K562 (cell line): ENCODE results near the gene RSRC1. TPM values are rescaled to one million over a fixed set of nuclear protein-coding genes. Genes with fewer than 3 reads are reported as not detected.

Experiments
- ATAC-seq: fragments of 200-7000 bp; cut with Tn5 transposase; 3 replicates; pipeline ENCODE4 v1.9.1; 2020; ENCODE audit warnings: moderate library complexity
- BruUV-seq: library from RNA; stranded (reverse); fragments of 400-500 nt; replicated peaks from 2 replicates; lab custom pipeline; 2021; lab: Mats Ljungman, UMichigan
- CTCF ChIA-PET: fragments of 300-600 bp; formaldehyde crosslinking; extraction: SDS; loops from one replicate; lab custom pipeline; 2021; ENCODE audit warnings: low intra/inter-chr PET ratio; lab: Yijun Ruan, JAX
- POLR2A ChIA-PET: fragments of 300-600, 350-650 bp; sonication (Branson Sonifier 250); formaldehyde crosslinking; extraction: SDS; loops from one replicate; lab custom pipeline; 2021; ENCODE audit warnings: antibody characterized with exemption, inconsistent platforms; lab: Yijun Ruan, JAX
- DNase-seq, 4 experiments: peaks; one replicate each; pipeline versions ENCODE4 v3.0.0 to v3.0.0-alpha.2; 2011 to 2018; ENCODE audit warnings: low spot score in 3 of 4, mixed read lengths in 3 of 4; ENCODE audit errors: extremely low read depth in 1 of 4
- FAIRE-seq: peaks from 2 replicates; lab custom pipeline; 2011; peaks lifted over from hg19 to GRCh38; lab: Jason Lieb, UNC
- H2AFZ ChIP-seq: 2 replicates; pipeline ENCODE4 v1.6.0; 2011; ENCODE audit warnings: low read depth, low read length, control low read depth, inconsistent platforms
- H3K27ac ChIP-seq: fragments of 200-600 bp; 3 replicates; pipeline ENCODE4 v1.8.0; 2011; ENCODE audit warnings: low read depth, mild to moderate bottlenecking, control low read depth, inconsistent platforms, low read length, moderate library complexity, mixed read lengths; ENCODE audit errors: extremely low read depth
- H3K27me3 ChIP-seq, 2 experiments: fragments of 300-600 bp in 1 of 2; 2 replicates in 1 of 2; 3 replicates in 1 of 2; pipeline versions ENCODE4 v1.6.0 to v1.8.0; 2011; ENCODE audit warnings: inconsistent platforms in 2 of 2, low read length in 2 of 2, mild to moderate bottlenecking in 1 of 2, mixed read lengths in 1 of 2, moderate library complexity in 1 of 2; ENCODE audit not compliant: control insufficient read depth in 2 of 2, insufficient read depth in 2 of 2
- H3K36me3 ChIP-seq: fragments of 300-600 bp; 3 replicates; pipeline ENCODE4 v1.8.0; 2011; ENCODE audit warnings: mild to moderate bottlenecking, low read length, inconsistent platforms; ENCODE audit not compliant: control insufficient read depth, insufficient read depth
- H3K4me1 ChIP-seq, 2 experiments: fragments of 200-600 bp in 1 of 2; replicated peaks in 1 of 2; 2 replicates in 1 of 2; 3 replicates in 1 of 2; pipeline versions ENCODE4 v1.5.1 to v1.8.0; 2011; ENCODE audit warnings: inconsistent platforms in 2 of 2, low read length in 2 of 2, mild to moderate bottlenecking in 1 of 2, mixed read lengths in 1 of 2, moderate library complexity in 1 of 2; ENCODE audit not compliant: control insufficient read depth in 2 of 2, insufficient read depth in 2 of 2
- H3K4me2 ChIP-seq: 2 replicates; pipeline ENCODE4 v1.6.1; 2011; ENCODE audit warnings: low read length, control low read depth, inconsistent platforms, mixed read lengths; ENCODE audit not compliant: insufficient read depth
- H3K4me3 ChIP-seq: fragments of 200-600 bp; sonication (generic), shearing (Covaris generic); 2 replicates; pipeline ENCODE4 v1.5.1; 2016; ENCODE audit warnings: control low read depth, inconsistent platforms
- H3K79me2 ChIP-seq: fragments of 200-600 bp; 3 replicates; pipeline ENCODE4 v1.8.0; 2011; ENCODE audit warnings: low read length, inconsistent platforms; ENCODE audit not compliant: control insufficient read depth, insufficient read depth
- H3K9ac ChIP-seq, 2 experiments: 2 replicates each; pipeline versions ENCODE4 v1.6.0 to v1.6.1; 2011; ENCODE audit warnings: low read depth in 2 of 2, low read length in 2 of 2, control low read depth in 1 of 2, inconsistent platforms in 1 of 2, mild to moderate bottlenecking in 1 of 2, mixed read lengths in 1 of 2; ENCODE audit not compliant: insufficient read depth in 1 of 2
- H3K9me1 ChIP-seq: one replicate; pipeline ENCODE4 v1.6.0; 2011; ENCODE audit warnings: inconsistent platforms, mild to moderate bottlenecking, low read length, moderate library complexity; ENCODE audit not compliant: control insufficient read depth, insufficient read depth
- H3K9me3 ChIP-seq: replicated peaks from 2 replicates; pipeline ENCODE4 v1.5.1; 2011; ENCODE audit warnings: low read depth, low read length, inconsistent platforms; ENCODE audit not compliant: control insufficient read depth, insufficient read depth
- H4K20me1 ChIP-seq: replicated peaks from 2 replicates; pipeline ENCODE4 v1.6.1; 2011; ENCODE audit warnings: low read length, inconsistent platforms, mixed read lengths; ENCODE audit not compliant: control insufficient read depth, insufficient read depth
- EGR1 ChIP-seq: fragments of 450-650 bp; conservative IDR thresholded peaks from 2 replicates; pipeline ENCODE4 v1.6.1; 2017; ENCODE audit warnings: mild to moderate bottlenecking
- FOXO4 ChIP-seq: fragments of 450-650 bp; formaldehyde crosslinking; IDR thresholded peaks from 2 replicates; pipeline ENCODE4 v1.4.0; 2020; ENCODE audit warnings: mild to moderate bottlenecking, moderate library complexity
- KAT8 ChIP-seq: fragments of 450-650 bp; IDR thresholded peaks from 2 replicates; pipeline ENCODE4 v1.6.1; 2016; ENCODE audit warnings: low read depth, mild to moderate bottlenecking
- KDM4B ChIP-seq, 2 experiments: fragments of 450-650 bp in 1 of 2; sonication (generic) in 1 of 2; IDR thresholded peaks; 2 replicates each; pipeline ENCODE4 v1.6.1; 2016 to 2017; ENCODE audit warnings: borderline replicate concordance in 2 of 2, antibody characterized with exemption in 1 of 2, low read depth in 1 of 2, mild to moderate bottlenecking in 1 of 2
- NR3C1 ChIP-seq: sonication (generic); formaldehyde crosslinking; IDR thresholded peaks from 2 replicates; pipeline ENCODE4 v1.8.1; 2022; ENCODE audit warnings: missing genetic modification reagents
- RBM15 ChIP-seq: fragments of 200-400 bp; formaldehyde crosslinking; IDR thresholded peaks from 2 replicates; pipeline ENCODE4 v1.6.1; 2018; ENCODE audit warnings: mild to moderate bottlenecking, low read length, moderate library complexity; ENCODE audit not compliant: insufficient read depth
- RBM25 ChIP-seq: fragments of 200-400 bp; formaldehyde crosslinking; IDR thresholded peaks from 2 replicates; pipeline ENCODE4 v1.6.1; 2018; ENCODE audit warnings: low read length, low read depth, moderate library complexity; ENCODE audit not compliant: severe bottlenecking
- TFAP4 ChIP-seq: sonication (generic); formaldehyde crosslinking; IDR thresholded peaks from 2 replicates; pipeline ENCODE4 v1.8.0; 2022; ENCODE audit warnings: missing genetic modification reagents, mild to moderate bottlenecking, moderate library complexity, borderline replicate concordance
- ZBTB43 ChIP-seq: sonication (generic); formaldehyde crosslinking; IDR thresholded peaks from 2 replicates; pipeline ENCODE4 v1.8.0; 2023; ENCODE audit warnings: mild to moderate bottlenecking, missing genetic modification reagents
- ZNF146 ChIP-seq: IDR thresholded peaks from one replicate; pipeline ENCODE4 v1.6.1; 2018; ENCODE audit warnings: missing compliant biosample characterization; ENCODE audit not compliant: unreplicated experiment
- ZNF280B ChIP-seq: fragments of 250-450 bp; sonication (Bioruptor Pico); IDR thresholded peaks from 2 replicates; pipeline ENCODE4 v1.5.1; 2021; ENCODE audit warnings: mild to moderate bottlenecking
- ZNF436 ChIP-seq: fragments of 250-450, 450-650 bp; sonication (Bioruptor Pico); formaldehyde crosslinking; IDR thresholded peaks from 2 replicates; pipeline ENCODE4 v1.7.0; 2020; ENCODE audit warnings: mild to moderate bottlenecking
- ZNF449 ChIP-seq: fragments of 250-450 bp; sonication (Bioruptor Pico); IDR thresholded peaks from 2 replicates; pipeline ENCODE4 v1.8.0; 2022; ENCODE audit warnings: moderate library complexity, mild to moderate bottlenecking, inconsistent platforms
- WGBS: fragments of 100-300 bp; shearing (Covaris generic); methylation state at CpG from one replicate; pipeline ENCODE4 v1.1.6; 2016; ENCODE audit warnings: low coverage, mixed read lengths; ENCODE audit not compliant: insufficient coverage; ENCODE audit errors: missing lambda C conversion rate; 5-methylcytosine and 5-hydroxymethylcytosine counted together
- in situ Hi-C: fragments of 300-500 bp; cut with MboI; formaldehyde crosslinking; loops from 4 replicates; pipeline ENCODE4 v1.15.0; 2018; ENCODE audit warnings: inconsistent platforms, mixed read lengths
- intact Hi-C: fragments of 100-400 bp; cut with micrococcal nuclease; formaldehyde crosslinking; loops from 2 replicates; pipeline ENCODE4 v1.14.2; 2022
- polyA plus RNA-seq, 8 experiments: library from polyadenylated mRNA; depleted of rRNA in 4 of 8; stranded (reverse) in 5 of 8; unstranded in 3 of 8; fragments of >200 nt; fragmentation: Nextera tagmentation in 2 of 8; fragmentation: Illumina TruSeq in 1 of 8; extraction: Ambion mirVana in 2 of 8; extraction: Trizol in 1 of 8; gene quantifications; 2 replicates each; pipeline versions ENCODE4 v1.2.1 to v1.2.3, GENCODE V29; 2011 to 2014; ENCODE audit warnings: inconsistent platforms in 1 of 8, missing spikeins in 1 of 8
- total RNA-seq, 7 experiments: library from RNA; depleted of rRNA in 6 of 7; stranded (reverse); fragments of >200 nt in 6 of 7; fragmentation: Illumina TruSeq in 2 of 7; extraction: Trizol in 2 of 7; gene quantifications; 2 replicates each; pipeline versions ENCODE4 v1.2.1 to v1.2.3, GENCODE V29; 2011 to 2021; ENCODE audit warnings: low replicate concordance in 1 of 7

Gene RSRC1
- total and polyA plus RNA-seq, 9 of the 15 experiments (the other 6 are each of a cell fraction or from before 2014, with no cell fraction given), result 19.3 to 128 (median 75.5) TPM

- Histone ChIP-seq H2AFZ (no peak overlapping the region), H3K27ac (no peak overlapping the region), H3K9me3 (no peaks in the 10 kb centered on the region), H3K4me3 (no peak overlapping the region), H3K4me1 (no peaks in the 10 kb centered on the region), H3K9ac (no peak overlapping the region), H4K20me1 (no peaks in the 10 kb centered on the region), H3K36me3 (0 out of 3 replicates have a peak, but pooled peaks cover 4% of the 10 kb centered on the region), H3K79me2 (no peaks in the 10 kb centered on the region), H3K27me3 (no peaks in the 10 kb centered on the region), H3K4me2 (no peak overlapping the region), H3K9me1 (no peaks in the 10 kb centered on the region)
- BruUV-seq, result no TSS peak
- WGBS, result 45% methylated on average over 2 of the region's 2 CpGs
- no peak for TF ChIP-seq ZNF449 (CRISPR knock-in tag)
- no peak for TF ChIP-seq KDM4B (IDR thresholded peaks at IDR 0.05; ENCODE audit: borderline replicate concordance in 2 of 2, low read depth in 1 of 2)
- no peak for TF ChIP-seq RBM15
- no peak for TF ChIP-seq ZNF436
- no peak for TF ChIP-seq KAT8
- no peak for TF ChIP-seq ZNF280B (CRISPR knock-in tag)
- no peak for TF ChIP-seq FOXO4 (CRISPR knock-in tag)
- TF ChIP-seq NR3C1 (CRISPR knock-in tag), result no peak
- no peak for TF ChIP-seq EGR1
- no peak for TF ChIP-seq ZBTB43 (CRISPR knock-in tag)
- no peak for TF ChIP-seq TFAP4 (CRISPR knock-in tag)
- no peak for TF ChIP-seq RBM25
- no peak for TF ChIP-seq ZNF146 (CRISPR knock-in tag)
- intact Hi-C loops, result loop anchor here (10.0 kb wide), 1 partner anchor 189 kb away; no protein-coding TSS in a partner anchor
- in situ Hi-C loops, result no loop called here
- ChIA-PET POLR2A (no interaction called here), CTCF (no interaction called here)
- DNase-seq (no peak), ATAC-seq (no peak), FAIRE-seq (no peak)
These were observed 426.0 kb downstream of the RSRC1 start for GRCh38 chr3:158535918-158536317.
